GM12892 (cell line): ENCODE data around the gene SERP2.

ENCODE experiments used
- DNase-seq: peaks from one replicate; pipeline ENCODE4 v3.0.0; 2011; ENCODE audit not compliant: insufficient read length
- FAIRE-seq: peaks from 2 replicates; lab custom pipeline; 2011; peaks lifted over from hg19 to GRCh38; lab: Jason Lieb, UNC
- POLR2A ChIP-seq: IDR thresholded peaks from 2 replicates; pipeline ENCODE4 v1.6.1; 2011; ENCODE audit warnings: low read depth, low read length, control low read depth
- POLR2AphosphoS5 ChIP-seq: IDR thresholded peaks from 2 replicates; pipeline ENCODE4 v1.6.1; 2011; ENCODE audit warnings: low read depth, low read length, control low read depth
- TAF1 ChIP-seq: IDR thresholded peaks from 2 replicates; pipeline ENCODE4 v1.6.1; 2011; ENCODE audit warnings: low read depth, mild to moderate bottlenecking, control low read depth, low read length, borderline replicate concordance

The SERP2 gene

GRCh38 chr13:44407379-44407778 is 33.8 kb downstream of the SERP2 start:
- TF ChIP-seq POLR2AphosphoS5 = no peak
- TF ChIP-seq POLR2A = no peak
- no peak for TF ChIP-seq TAF1
- DNase-seq (no peak), FAIRE-seq (no peak)

DNA sequence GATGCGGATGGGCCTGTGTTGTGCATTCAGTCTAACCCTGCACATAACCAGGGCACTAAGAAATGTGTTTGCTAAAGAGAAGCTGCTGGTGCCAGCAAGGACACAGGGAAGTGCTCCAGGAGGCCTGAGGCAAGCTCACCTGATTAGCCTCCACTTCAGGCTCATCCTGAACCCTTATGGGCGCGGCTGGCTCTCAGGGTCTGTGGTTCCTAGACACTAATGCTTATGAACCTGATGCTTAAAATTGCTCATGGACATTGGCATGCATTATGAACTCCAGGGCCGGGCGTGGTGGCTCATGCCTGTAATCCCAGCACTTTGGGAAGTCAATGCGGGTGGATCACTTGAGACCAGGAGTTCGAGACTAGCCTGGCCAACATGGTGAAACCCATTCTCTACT is 34.3 kb downstream of the SERP2 start:
- no peak for FAIRE-seq

GRCh38 chr13:44409595-44409994 is 36.0 kb downstream of the SERP2 start:
- TF ChIP-seq TAF1 (no peak), POLR2A (no peak), POLR2AphosphoS5 (no peak)
- DNase-seq = no peak
- FAIRE-seq = no peak

More for the DNA sequence above, 34.3 kb downstream of the SERP2 start:
- no peak for DNase-seq
- TF ChIP-seq POLR2A (no peak), POLR2AphosphoS5 (no peak), TAF1 (no peak)

- DNase-seq (no peak), FAIRE-seq (no peak)
- TF ChIP-seq POLR2AphosphoS5 = no peak
- TF ChIP-seq TAF1 = no peak
Measured at GRCh38 chr13:44410328-44410859, 36.8 kb downstream of the SERP2 start.

- DNase-seq (no peak), FAIRE-seq (no peak)
- TF ChIP-seq POLR2AphosphoS5 = no peak
- TF ChIP-seq TAF1 = no peak
- no peak for TF ChIP-seq POLR2A
Measured at GRCh38 chr13:44411841-44412240, 38.2 kb downstream of the SERP2 start.

GRCh38 chr13:44412346-44412935 is 38.8 kb downstream of the SERP2 start:
- FAIRE-seq = no peak
- no peak for TF ChIP-seq POLR2AphosphoS5
- TF ChIP-seq POLR2A = no peak
- TF ChIP-seq TAF1 = no peak
- no peak for DNase-seq

GRCh38 chr13:44413095-44413494 is 39.5 kb downstream of the SERP2 start:
- TF ChIP-seq POLR2AphosphoS5 (no peak), TAF1 (no peak), POLR2A (no peak)
- FAIRE-seq (no peak), DNase-seq (no peak)

DNA sequence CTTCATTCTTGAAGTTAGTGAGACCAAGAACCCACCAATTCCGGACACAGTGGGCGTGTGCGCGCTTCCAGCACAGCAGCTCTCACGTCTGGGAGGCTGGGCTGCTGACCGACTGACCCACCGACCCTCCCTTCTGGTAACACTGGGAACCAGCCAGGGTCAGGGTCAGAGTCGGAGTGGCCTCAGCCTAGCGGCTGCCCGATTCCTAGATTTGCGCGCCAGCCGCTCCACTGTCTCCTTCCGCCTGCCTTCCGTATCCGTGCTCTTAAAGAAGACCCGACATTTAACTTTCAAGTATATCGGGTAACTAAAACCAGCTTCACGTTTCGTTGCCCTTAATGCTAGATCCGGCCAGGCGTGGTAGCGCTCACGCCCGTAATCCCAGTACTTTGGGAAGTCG is 41.1 kb downstream of the SERP2 start:
- no peak for FAIRE-seq
- TF ChIP-seq POLR2A (no peak), POLR2AphosphoS5 (no peak), TAF1 (no peak)
- DNase-seq = no peak

DNA sequence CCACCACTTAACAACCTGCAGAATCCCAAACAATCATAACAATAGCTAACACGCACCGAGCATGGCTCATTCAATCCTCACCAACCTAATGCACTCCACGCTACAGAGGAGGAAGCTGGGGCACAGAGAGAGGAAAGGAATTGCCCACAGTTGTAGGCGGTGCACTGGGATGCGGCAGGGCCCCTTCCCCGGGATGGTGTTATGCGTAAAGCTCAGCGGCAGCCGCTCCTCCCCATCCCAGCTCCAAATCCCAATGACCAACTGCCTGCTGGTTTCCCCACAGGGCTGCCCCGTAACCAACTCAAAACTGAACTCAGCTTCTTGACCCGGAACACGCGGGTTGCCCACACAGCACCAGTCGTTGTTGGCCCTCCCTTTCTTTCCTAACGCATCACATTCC is 42.2 kb downstream of the SERP2 start:
- no peak for DNase-seq
- no peak for FAIRE-seq
- TF ChIP-seq POLR2AphosphoS5 = no peak
- no peak for TF ChIP-seq POLR2A
- no peak for TF ChIP-seq TAF1

GRCh38 chr13:44416301-44416700 is 42.7 kb downstream of the SERP2 start:
- DNase-seq = no peak
- TF ChIP-seq TAF1 = no peak
- no peak for TF ChIP-seq POLR2A
- no peak for TF ChIP-seq POLR2AphosphoS5
- FAIRE-seq = no peak

DNA sequence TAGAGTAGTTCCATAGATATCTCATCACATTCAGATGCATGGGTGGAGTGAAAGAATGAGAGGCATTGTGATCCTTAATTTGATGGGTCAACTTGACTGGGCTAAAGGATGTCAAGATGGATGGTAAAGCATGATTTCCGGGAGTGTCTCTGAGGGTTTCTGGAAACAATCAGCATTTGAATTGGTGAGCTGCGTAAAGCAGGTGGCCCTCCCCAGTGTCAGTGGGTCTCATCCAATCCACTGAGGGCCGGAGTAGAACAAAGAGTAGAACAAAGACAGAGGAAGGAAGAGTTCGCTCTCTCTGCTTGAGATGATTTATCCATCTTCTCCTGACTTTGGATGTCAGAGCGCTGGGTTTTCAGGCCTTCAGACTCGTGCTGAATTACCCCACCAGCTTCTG is 43.1 kb downstream of the SERP2 start:
- DNase-seq (no peak), FAIRE-seq (no peak)
- TF ChIP-seq TAF1 (no peak), POLR2AphosphoS5 (no peak), POLR2A (no peak)

- TF ChIP-seq TAF1 (no peak), POLR2A (no peak), POLR2AphosphoS5 (no peak)
- DNase-seq = no peak
- no peak for FAIRE-seq
Measured at GRCh38 chr13:44417446-44417845, 43.8 kb downstream of the SERP2 start.
